IMR-90 (cell line): ENCODE data around the gene MYCBP2. TPM values are rescaled to one million over a fixed set of nuclear protein-coding genes. Genes with fewer than 3 reads are reported as not detected.

Experiments
- ATAC-seq: fragments of 200-7000 bp; cut with Tn5 transposase; 2 replicates; pipeline ENCODE4 v1.9.1; 2020; ENCODE audit warnings: low read depth, mild to moderate bottlenecking, moderate library complexity
- BruUV-seq: library from RNA; stranded (reverse); fragments of 400-500 nt; replicated peaks from 2 replicates; lab custom pipeline; 2021; lab: Mats Ljungman, UMichigan
- CTCF ChIA-PET: fragments of 300-600 bp; formaldehyde crosslinking; extraction: SDS; loops from one replicate; lab custom pipeline; 2021; ENCODE audit warnings: antibody characterized with exemption; lab: Yijun Ruan, JAX
- POLR2A ChIA-PET: fragments of 300-600 bp; sonication (Branson Sonifier 250); formaldehyde crosslinking; loops from one replicate; lab custom pipeline; 2022; ENCODE audit warnings: antibody characterized with exemption; ENCODE audit not compliant: unreplicated experiment; lab: Charles Lee
- DNase-seq: peaks from one replicate; pipeline ENCODE4 v3.0.0; 2013
- H2AFZ ChIP-seq: replicated peaks from 2 replicates; pipeline ENCODE3; 2013; ENCODE audit warnings: low read length, mild to moderate bottlenecking; ENCODE audit not compliant: poor library complexity
- H2AK5ac ChIP-seq: 2 replicates; pipeline ENCODE4 v1.6.1; 2013; ENCODE audit warnings: low read depth, low read length, inconsistent platforms
- H2AK9ac ChIP-seq: replicated peaks from 2 replicates; pipeline ENCODE3; 2013; ENCODE audit warnings: mild to moderate bottlenecking, low read depth, low read length, moderate library complexity; ENCODE audit not compliant: poor library complexity
- H2BK120ac ChIP-seq: 2 replicates; pipeline ENCODE4 v1.6.1; 2013; ENCODE audit warnings: low read depth, low read length, inconsistent platforms
- H2BK15ac ChIP-seq: 3 replicates; pipeline ENCODE4 v1.6.1; 2013; ENCODE audit warnings: low read depth, low read length, inconsistent platforms
- H2BK20ac ChIP-seq: 2 replicates; pipeline ENCODE4 v1.6.1; 2013; ENCODE audit warnings: low read depth, mild to moderate bottlenecking, inconsistent platforms, low read length, moderate library complexity
- H2BK5ac ChIP-seq: 2 replicates; pipeline ENCODE4 v1.6.1; 2013; ENCODE audit warnings: mild to moderate bottlenecking, low read depth, low read length, inconsistent platforms; ENCODE audit not compliant: poor library complexity, severe bottlenecking
- H3K14ac ChIP-seq: replicated peaks from 2 replicates; pipeline ENCODE4 v1.6.1; 2013; ENCODE audit warnings: low read depth, low read length, inconsistent platforms
- H3K18ac ChIP-seq: 2 replicates; pipeline ENCODE4 v1.6.1; 2013; ENCODE audit warnings: low read depth, low read length, control low read depth
- H3K23ac ChIP-seq: 2 replicates; pipeline ENCODE4 v1.6.1; 2013; ENCODE audit warnings: low read depth, low read length, inconsistent platforms
- H3K27ac ChIP-seq: 2 replicates; pipeline ENCODE4 v1.5.1; 2013; ENCODE audit warnings: mild to moderate bottlenecking, control low read depth, low read length; ENCODE audit not compliant: insufficient read depth
- H3K27me3 ChIP-seq: 2 replicates; pipeline ENCODE4 v1.6.1; 2013; ENCODE audit warnings: low read length; ENCODE audit not compliant: control insufficient read depth, insufficient read depth
- H3K36me3 ChIP-seq: 2 replicates; pipeline ENCODE4 v1.6.1; 2013; ENCODE audit warnings: low read length, mixed read lengths; ENCODE audit not compliant: control insufficient read depth, insufficient read depth
- H3K4ac ChIP-seq: 2 replicates; pipeline ENCODE4 v1.6.1; 2013; ENCODE audit warnings: low read depth, low read length, inconsistent platforms
- H3K4me1 ChIP-seq: 2 replicates; pipeline ENCODE4 v1.6.1; 2013; ENCODE audit warnings: low read length, mixed read lengths; ENCODE audit not compliant: control insufficient read depth, insufficient read depth
- H3K4me2 ChIP-seq: 2 replicates; pipeline ENCODE4 v1.6.1; 2013; ENCODE audit warnings: low read depth, mild to moderate bottlenecking, control low read depth, low read length, moderate library complexity
- H3K4me3 ChIP-seq: 2 replicates; pipeline ENCODE4 v1.5.1; 2013; ENCODE audit warnings: low read depth, mild to moderate bottlenecking, control low read depth, low read length, moderate library complexity; ENCODE audit not compliant: insufficient read depth
- H3K56ac ChIP-seq: 2 replicates; pipeline ENCODE4 v1.6.1; 2013; ENCODE audit warnings: low read length, inconsistent platforms; ENCODE audit not compliant: insufficient read depth; ENCODE audit errors: extremely low read depth
- H3K79me1 ChIP-seq, 2 experiments: 2 replicates each; pipeline ENCODE4 v1.6.1; 2013; ENCODE audit warnings: low read length in 2 of 2, inconsistent platforms in 1 of 2, low read depth in 1 of 2
- H3K9ac ChIP-seq: 2 replicates; pipeline ENCODE4 v1.6.1; 2013; ENCODE audit warnings: low read depth, low read length, control low read depth
- H3K9me1 ChIP-seq: 2 replicates; pipeline ENCODE4 v1.6.1; 2013; ENCODE audit warnings: low read length, inconsistent platforms; ENCODE audit not compliant: insufficient read depth
- H3K9me3 ChIP-seq: 2 replicates; pipeline ENCODE4 v1.6.1; 2013; ENCODE audit warnings: low read length; ENCODE audit not compliant: control insufficient read depth, insufficient read depth
- H4K20me1 ChIP-seq: 2 replicates; pipeline ENCODE4 v1.6.1; 2013; ENCODE audit warnings: low read length, inconsistent platforms; ENCODE audit not compliant: insufficient read depth
- H4K5ac ChIP-seq: 2 replicates; pipeline ENCODE4 v1.6.1; 2013; ENCODE audit warnings: mild to moderate bottlenecking, low read depth, low read length, control low read depth
- H4K8ac ChIP-seq, 2 experiments: 2 replicates each; pipeline ENCODE4 v1.6.1; 2013; ENCODE audit warnings: low read depth in 2 of 2, low read length in 2 of 2, control low read depth in 1 of 2, inconsistent platforms in 1 of 2
- H4K91ac ChIP-seq: 2 replicates; pipeline ENCODE4 v1.6.1; 2013; ENCODE audit warnings: low read depth, low read length, inconsistent platforms; ENCODE audit not compliant: insufficient read depth
- BHLHE40 ChIP-seq: fragments of 150-350 bp; IDR thresholded peaks from 2 replicates; pipeline ENCODE4 v1.6.1; 2016; ENCODE audit warnings: mild to moderate bottlenecking, low read depth, low read length
- CEBPB ChIP-seq: IDR thresholded peaks from 2 replicates; pipeline ENCODE4 v1.6.1; 2012; ENCODE audit warnings: low read depth, low read length, improper control_type of control experiment
- CHD1 ChIP-seq: IDR thresholded peaks from 2 replicates; pipeline ENCODE4 v1.6.1; 2012; ENCODE audit warnings: low read depth, low read length, improper control_type of control experiment
- CTCF ChIP-seq: conservative IDR thresholded peaks from 2 replicates; pipeline ENCODE4 v1.5.1; 2012; ENCODE audit warnings: mild to moderate bottlenecking, low read depth, low read length, improper control_type of control experiment
- ELK1 ChIP-seq: fragments of 150-350 bp; IDR thresholded peaks from 2 replicates; pipeline ENCODE4 v1.6.1; 2016; ENCODE audit warnings: low read depth, mild to moderate bottlenecking, low read length, moderate library complexity, borderline replicate concordance
- FOS ChIP-seq: fragments of 150-350 bp; IDR thresholded peaks from 2 replicates; pipeline ENCODE4 v1.6.1; 2016; ENCODE audit warnings: low read depth, low read length
- MAFK ChIP-seq: IDR thresholded peaks from 2 replicates; pipeline ENCODE4 v1.6.1; 2012; ENCODE audit warnings: low read depth, low read length, improper control_type of control experiment
- MAZ ChIP-seq: IDR thresholded peaks from 2 replicates; pipeline ENCODE4 v1.6.1; 2012; ENCODE audit warnings: low read depth, mild to moderate bottlenecking, low read length, improper control_type of control experiment, moderate library complexity, borderline replicate concordance
- MXI1 ChIP-seq: IDR thresholded peaks from 2 replicates; pipeline ENCODE4 v1.6.1; 2012; ENCODE audit warnings: low read depth, mild to moderate bottlenecking, low read length, moderate library complexity, borderline replicate concordance
- NFE2L2 ChIP-seq: fragments of 150-350 bp; IDR thresholded peaks from 2 replicates; pipeline ENCODE4 v1.6.1; 2016; ENCODE audit warnings: low read depth, mild to moderate bottlenecking, low read length
- POLR2A ChIP-seq: IDR thresholded peaks from 2 replicates; pipeline ENCODE4 v1.6.1; 2012; ENCODE audit warnings: mild to moderate bottlenecking, low read depth, low read length
- RAD21 ChIP-seq: IDR thresholded peaks from 2 replicates; pipeline ENCODE4 v1.6.1; 2012; ENCODE audit warnings: low read length, improper control_type of control experiment
- RCOR1 ChIP-seq: IDR thresholded peaks from 2 replicates; pipeline ENCODE4 v1.6.1; 2012; ENCODE audit warnings: mild to moderate bottlenecking, low read length, improper control_type of control experiment; ENCODE audit not compliant: insufficient replicate concordance
- RFX5 ChIP-seq: IDR thresholded peaks from 2 replicates; pipeline ENCODE4 v1.8.0; 2012; ENCODE audit warnings: low read depth, mild to moderate bottlenecking, low read length, moderate library complexity
- SMC3 ChIP-seq: fragments of 150-350 bp; IDR thresholded peaks from 2 replicates; pipeline ENCODE4 v1.6.1; 2016; ENCODE audit warnings: low read depth, mild to moderate bottlenecking, antibody characterized with exemption, low read length, moderate library complexity
- USF2 ChIP-seq: fragments of 150-350 bp; IDR thresholded peaks from 2 replicates; pipeline ENCODE4 v1.6.1; 2017; ENCODE audit warnings: mild to moderate bottlenecking, antibody characterized with exemption, low read length, low read depth
- dilution Hi-C: fragments of 300-500 bp; cut with HindIII; formaldehyde crosslinking; loops from one replicate; pipeline ENCODE4 v1.14.3; 2018; ENCODE audit warnings: low sequenced_read_pairs; ENCODE audit not compliant: unreplicated experiment
- in situ Hi-C: fragments of 300-500 bp; cut with MboI; formaldehyde crosslinking; loops from 3 replicates; pipeline ENCODE4 v1.14.3; 2019; ENCODE audit warnings: low sequenced_read_pairs, inconsistent platforms, mixed read lengths
- intact Hi-C: fragments of 100-400 bp; cut with micrococcal nuclease; formaldehyde crosslinking; loops from 2 replicates; pipeline ENCODE4 v1.10.0; 2022
- polyA plus RNA-seq, 3 experiments: library from polyadenylated mRNA; depleted of rRNA; stranded (reverse); fragments of >200 nt; gene quantifications; 2 replicates each; pipeline ENCODE4 v1.2.3, GENCODE V29; 2012; ENCODE audit warnings: low replicate concordance in 1 of 3
- total RNA-seq: library from RNA; depleted of rRNA; stranded (reverse); fragments of >200 nt; gene quantifications from 2 replicates; pipeline ENCODE4 v1.2.3, GENCODE V29; 2012

The MYCBP2 gene
- total and polyA plus RNA-seq, 2 of the 4 experiments (the other 2 are of a cell fraction), result 20.1 to 43.2 TPM

GRCh38 chr13:77019756-77020155 is 307.1 kb downstream of the MYCBP2 start:
- H3K79me1 ChIP-seq, result peaks cover 21 to 50% of the 10 kb centered on the region in 2 experiments
- BruUV-seq, result no TSS peak
- peaks cover 43% of the 10 kb centered on the region; the same call in 1 of the 2 replicates for H4K20me1 ChIP-seq
- no peak overlapping the region for H3K18ac ChIP-seq
- H3K23ac ChIP-seq, result no peak overlapping the region
- no peak overlapping the region for H2BK20ac ChIP-seq
- H2AFZ ChIP-seq, result no peak overlapping the region
- no peak overlapping the region for H2AK5ac ChIP-seq
- H3K4ac ChIP-seq, result no peak overlapping the region
- no peak overlapping the region for H3K4me2 ChIP-seq
- H3K27ac ChIP-seq, result no peak overlapping the region
- no peak overlapping the region for H2BK15ac ChIP-seq
- no peak overlapping the region for H3K14ac ChIP-seq
- CTCF ChIA-PET, result no interaction called here
- H4K8ac ChIP-seq, result no peak overlapping the region
- H3K56ac ChIP-seq, result no peak overlapping the region
- H3K4me3 ChIP-seq, result no peak overlapping the region
- H3K9me1 ChIP-seq, result peaks cover 13% of the 10 kb centered on the region
- no peak overlapping the region for H4K91ac ChIP-seq
- no peak for ATAC-seq
- H3K9me3 ChIP-seq, result no peaks in the 10 kb centered on the region
- no peaks in the 10 kb centered on the region for H3K27me3 ChIP-seq
- TF ChIP-seq NFE2L2, result no peak
- TF ChIP-seq BHLHE40, result no peak
- no peak for TF ChIP-seq CEBPB
- no peak for TF ChIP-seq RFX5
- no peak for TF ChIP-seq CTCF
- TF ChIP-seq USF2, result no peak
- no peak for TF ChIP-seq MXI1
- TF ChIP-seq RCOR1, result no peak
- TF ChIP-seq CHD1, result no peak
- TF ChIP-seq MAFK, result no peak
- TF ChIP-seq POLR2A, result no peak
- no peak for TF ChIP-seq ELK1
- no peak for TF ChIP-seq RAD21
- TF ChIP-seq MAZ, result no peak
- no peak for TF ChIP-seq SMC3
- no peak for TF ChIP-seq FOS
- no peak overlapping the region for H2AK9ac ChIP-seq
- dilution Hi-C loops (no loop called here), in situ Hi-C loops (no loop called here), intact Hi-C loops (no loop called here)
- DNase-seq, result no peak
- peaks cover 11% of the 10 kb centered on the region for H3K36me3 ChIP-seq
- H3K9ac ChIP-seq, result no peak overlapping the region
- no peak overlapping the region for H2BK5ac ChIP-seq
- H2BK120ac ChIP-seq, result no peak overlapping the region
- POLR2A ChIA-PET, result no interaction called here
- no peak overlapping the region for H4K5ac ChIP-seq
- H3K4me1 ChIP-seq, result peaks cover 18% of the 10 kb centered on the region
